ENCODE data around the gene PNLIPRP2.

Gene PNLIPRP2

GRCh38 chr10:116654816-116655215 is 34.1 kb downstream of the PNLIPRP2 start:
- DNase-seq (ENCODE audit: low read depth in 1 of 2, low spot score in 1 of 2) = no peak

- DNase-seq (ENCODE audit: low read depth in 1 of 2, low spot score in 1 of 2) = no peak
Observed at GRCh38 chr10:116655568-116655967, 34.8 kb downstream of the PNLIPRP2 start.

- DNase-seq (ENCODE audit: low read depth in 1 of 2, low spot score in 1 of 2) = no peak
Observed at GRCh38 chr10:116656044-116656443, 35.3 kb downstream of the PNLIPRP2 start.

GRCh38 chr10:116657863-116658551 is 37.3 kb downstream of the PNLIPRP2 start:
- no peak for DNase-seq (ENCODE audit: low read depth in 1 of 2, low spot score in 1 of 2)

- no peak for DNase-seq (ENCODE audit: low read depth in 1 of 2, low spot score in 1 of 2)
Observed at GRCh38 chr10:116659049-116659670, 38.4 kb downstream of the PNLIPRP2 start.

GRCh38 chr10:116660860-116661259 is 40.1 kb downstream of the PNLIPRP2 start:
- no peak for DNase-seq (ENCODE audit: low read depth in 1 of 2, low spot score in 1 of 2)

GRCh38 chr10:116663342-116663741 is 42.6 kb downstream of the PNLIPRP2 start:
- no peak for DNase-seq (ENCODE audit: low read depth in 1 of 2, low spot score in 1 of 2)

GRCh38 chr10:116664631-116665030 is 43.9 kb downstream of the PNLIPRP2 start:
- no peak for DNase-seq (ENCODE audit: low read depth in 1 of 2, low spot score in 1 of 2)

- no peak for DNase-seq (ENCODE audit: low read depth in 1 of 2, low spot score in 1 of 2)
Observed at GRCh38 chr10:116665541-116666125, 44.9 kb downstream of the PNLIPRP2 start.

- no peak for DNase-seq (ENCODE audit: low read depth in 1 of 2, low spot score in 1 of 2)
Observed at GRCh38 chr10:116667484-116667883, 46.7 kb downstream of the PNLIPRP2 start.

GRCh38 chr10:116668018-116668417 is 47.3 kb downstream of the PNLIPRP2 start:
- DNase-seq (ENCODE audit: low read depth in 1 of 2, low spot score in 1 of 2) = no peak

- no peak for DNase-seq (ENCODE audit: low read depth in 1 of 2, low spot score in 1 of 2)
Observed at GRCh38 chr10:116668446-116668845, 47.7 kb downstream of the PNLIPRP2 start.

- DNase-seq (ENCODE audit: low read depth in 1 of 2, low spot score in 1 of 2) = no peak
Observed at GRCh38 chr10:116669080-116669479, 48.3 kb downstream of the PNLIPRP2 start.

- no peak for DNase-seq (ENCODE audit: low read depth in 1 of 2, low spot score in 1 of 2)
Observed at GRCh38 chr10:116669832-116670644, 49.3 kb downstream of the PNLIPRP2 start.

- no peak for DNase-seq (ENCODE audit: low read depth in 1 of 2, low spot score in 1 of 2)
Observed at GRCh38 chr10:116670706-116671105, 50.0 kb downstream of the PNLIPRP2 start.

GRCh38 chr10:116671274-116671926 is 50.6 kb downstream of the PNLIPRP2 start:
- DNase-seq (ENCODE audit: low read depth in 1 of 2, low spot score in 1 of 2) = no peak

GRCh38 chr10:116672891-116673290 is 52.1 kb downstream of the PNLIPRP2 start:
- no peak for DNase-seq (ENCODE audit: low read depth in 1 of 2, low spot score in 1 of 2)

GRCh38 chr10:116673866-116674265 is 53.1 kb downstream of the PNLIPRP2 start:
- DNase-seq (ENCODE audit: low read depth in 1 of 2, low spot score in 1 of 2) = no peak

- DNase-seq (ENCODE audit: low read depth in 1 of 2, low spot score in 1 of 2) = no peak
Observed at GRCh38 chr10:116674901-116675423, 54.2 kb downstream of the PNLIPRP2 start.

GRCh38 chr10:116676118-116676517 is 55.4 kb downstream of the PNLIPRP2 start:
- DNase-seq (ENCODE audit: low read depth in 1 of 2, low spot score in 1 of 2) = no peak

GRCh38 chr10:116676633-116677032 is 55.9 kb downstream of the PNLIPRP2 start:
- DNase-seq (ENCODE audit: low read depth in 1 of 2, low spot score in 1 of 2) = no peak

All from activated CD4-positive, alpha-beta T cell treated with anti-CD3 and anti-CD28 coated beads, Interleukin-2, amount 50 U/mL, for 24 hours (primary cell).